RWPE2 (cell line): ENCODE results near the gene HIVEP1.

ENCODE experiments used
- ATAC-seq: fragments of 200-7000 bp; cut with Tn5 transposase; 3 replicates; pipeline ENCODE4 v1.9.1; 2021; ENCODE audit warnings: low read depth
- DNase-seq: peaks from one replicate; pipeline ENCODE4 v3.0.0-alpha.2; 2020; ENCODE audit warnings: low spot score
- H3K27ac ChIP-seq: fragments of 450-650 bp; 2 replicates; pipeline ENCODE4 v1.5.1; 2017; ENCODE audit warnings: mild to moderate bottlenecking; ENCODE audit not compliant: poor library complexity, severe bottlenecking
- H3K27me3 ChIP-seq: fragments of 250-450 bp; sonication (Bioruptor Pico); 2 replicates; pipeline ENCODE4 v1.5.1; 2021; ENCODE audit warnings: mild to moderate bottlenecking, moderate library complexity; ENCODE audit not compliant: insufficient read depth, poor library complexity, severe bottlenecking
- H3K36me3 ChIP-seq: fragments of 250-450 bp; sonication (Bioruptor Pico); 2 replicates; pipeline ENCODE4 v1.5.1; 2020; ENCODE audit warnings: low read depth, mild to moderate bottlenecking, moderate library complexity
- H3K4me1 ChIP-seq: fragments of 250-450 bp; sonication (Bioruptor Pico); 2 replicates; pipeline ENCODE4 v1.5.1; 2021; ENCODE audit warnings: mild to moderate bottlenecking, moderate library complexity; ENCODE audit not compliant: insufficient read depth, poor library complexity, severe bottlenecking
- H3K4me3 ChIP-seq: fragments of 250-450 bp; sonication (Bioruptor Pico); 2 replicates; pipeline ENCODE4 v1.5.1; 2021; ENCODE audit warnings: mild to moderate bottlenecking, moderate library complexity; ENCODE audit not compliant: severe bottlenecking
- H3K9me3 ChIP-seq: fragments of 250-450 bp; sonication (Bioruptor Pico); 2 replicates; pipeline ENCODE4 v1.5.1; 2021; ENCODE audit warnings: mild to moderate bottlenecking, moderate library complexity; ENCODE audit not compliant: severe bottlenecking
- TF ChIP-seq, protein P1 (sequence below): fragments of 450-650 bp; IDR thresholded peaks from one replicate; pipeline ENCODE4 v1.5.1; 2017; ENCODE audit warnings: mild to moderate bottlenecking, moderate library complexity; ENCODE audit not compliant: poor library complexity, severe bottlenecking

Gene HIVEP1

DNA sequence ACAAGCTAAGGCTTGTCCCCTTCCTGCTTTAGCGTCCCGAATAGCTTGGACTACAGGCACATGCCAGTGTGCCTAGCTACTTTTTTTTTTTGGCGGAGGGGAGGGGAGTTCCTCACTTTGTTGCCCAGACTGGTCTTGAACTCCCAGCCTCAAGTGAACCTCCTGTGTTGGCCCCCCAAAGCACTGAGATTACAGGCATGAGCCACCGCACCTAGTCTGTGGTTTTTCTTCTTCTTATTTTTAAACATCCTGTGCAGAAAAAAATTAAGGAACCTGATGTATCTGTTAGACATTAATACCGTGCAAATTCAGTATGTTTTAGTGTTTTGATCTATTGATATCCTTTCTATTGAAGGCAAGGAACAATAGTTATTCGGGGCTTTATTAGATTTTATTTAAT, 25.7 kb downstream of the HIVEP1 start:
- no peak for DNase-seq
- TF ChIP-seq, protein P1, sequence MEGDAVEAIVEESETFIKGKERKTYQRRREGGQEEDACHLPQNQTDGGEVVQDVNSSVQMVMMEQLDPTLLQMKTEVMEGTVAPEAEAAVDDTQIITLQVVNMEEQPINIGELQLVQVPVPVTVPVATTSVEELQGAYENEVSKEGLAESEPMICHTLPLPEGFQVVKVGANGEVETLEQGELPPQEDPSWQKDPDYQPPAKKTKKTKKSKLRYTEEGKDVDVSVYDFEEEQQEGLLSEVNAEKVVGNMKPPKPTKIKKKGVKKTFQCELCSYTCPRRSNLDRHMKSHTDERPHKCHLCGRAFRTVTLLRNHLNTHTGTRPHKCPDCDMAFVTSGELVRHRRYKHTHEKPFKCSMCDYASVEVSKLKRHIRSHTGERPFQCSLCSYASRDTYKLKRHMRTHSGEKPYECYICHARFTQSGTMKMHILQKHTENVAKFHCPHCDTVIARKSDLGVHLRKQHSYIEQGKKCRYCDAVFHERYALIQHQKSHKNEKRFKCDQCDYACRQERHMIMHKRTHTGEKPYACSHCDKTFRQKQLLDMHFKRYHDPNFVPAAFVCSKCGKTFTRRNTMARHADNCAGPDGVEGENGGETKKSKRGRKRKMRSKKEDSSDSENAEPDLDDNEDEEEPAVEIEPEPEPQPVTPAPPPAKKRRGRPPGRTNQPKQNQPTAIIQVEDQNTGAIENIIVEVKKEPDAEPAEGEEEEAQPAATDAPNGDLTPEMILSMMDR = no peak
- Histone ChIP-seq H3K36me3 (0 out of 2 replicates have a peak, but pooled peaks cover 4% of the 10 kb centered on the region), H3K27ac (no peak overlapping the region), H3K4me1 (peaks cover 29% of the 10 kb centered on the region), H3K9me3 (no peaks in the 10 kb centered on the region), H3K27me3 (no peaks in the 10 kb centered on the region), H3K4me3 (no peak overlapping the region)
- ATAC-seq = no peak

DNA sequence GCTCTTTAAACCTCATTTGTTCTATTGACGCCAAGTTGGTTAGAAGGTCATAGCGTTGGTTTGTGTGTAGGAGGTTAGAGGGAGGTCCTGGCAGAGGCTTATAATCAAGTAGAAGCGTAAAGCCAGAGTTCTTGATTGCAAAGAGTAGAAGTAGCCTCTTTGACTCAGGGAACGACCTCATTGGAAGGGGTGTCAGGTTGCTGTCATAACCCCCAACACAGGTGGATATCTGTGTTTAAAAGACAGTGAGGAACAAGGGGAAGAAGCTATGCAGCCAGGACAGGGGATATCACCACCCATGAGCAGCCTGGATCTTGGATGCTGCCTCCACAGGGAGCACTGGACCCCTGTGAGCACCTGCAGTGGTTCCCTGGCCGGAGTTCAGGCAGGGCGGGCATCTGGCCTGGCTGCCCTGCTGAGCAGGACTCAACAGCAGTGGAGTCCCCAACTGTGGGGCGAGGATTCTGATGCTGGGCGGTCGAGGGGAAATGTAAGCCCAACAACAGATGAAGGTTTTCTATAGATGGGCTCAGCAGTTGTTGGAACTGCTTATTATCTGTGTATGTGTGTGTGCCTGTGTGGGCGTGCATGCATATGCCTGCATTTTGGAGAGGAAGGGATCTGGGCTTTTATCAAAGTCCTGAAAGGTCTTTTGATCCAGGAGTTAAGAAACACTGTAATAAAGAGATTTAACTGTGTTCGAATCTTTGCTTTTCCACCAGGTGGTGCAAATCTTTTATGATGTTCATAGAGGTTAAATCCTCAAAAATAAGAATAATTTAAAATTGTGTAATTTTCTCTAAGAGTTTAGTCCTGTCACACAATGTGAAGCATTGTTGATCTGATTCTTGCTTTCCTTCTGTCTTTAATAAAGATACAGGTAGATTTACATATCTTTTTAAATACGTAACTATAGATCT, 27.7 kb downstream of the HIVEP1 start:
- no peaks in the 10 kb centered on the region for H3K9me3 ChIP-seq
- ATAC-seq (no peak), DNase-seq (no peak)
- H3K4me1 ChIP-seq = peaks cover 15% of the 10 kb centered on the region
- no peaks in the 10 kb centered on the region for H3K27me3 ChIP-seq
- H3K36me3 ChIP-seq = 0 out of 2 replicates have a peak, but pooled peaks cover 4% of the 10 kb centered on the region
- no peak overlapping the region for H3K4me3 ChIP-seq
- TF ChIP-seq, protein P1 = peak; percentile 15
- H3K27ac ChIP-seq = no peak overlapping the region

DNA sequence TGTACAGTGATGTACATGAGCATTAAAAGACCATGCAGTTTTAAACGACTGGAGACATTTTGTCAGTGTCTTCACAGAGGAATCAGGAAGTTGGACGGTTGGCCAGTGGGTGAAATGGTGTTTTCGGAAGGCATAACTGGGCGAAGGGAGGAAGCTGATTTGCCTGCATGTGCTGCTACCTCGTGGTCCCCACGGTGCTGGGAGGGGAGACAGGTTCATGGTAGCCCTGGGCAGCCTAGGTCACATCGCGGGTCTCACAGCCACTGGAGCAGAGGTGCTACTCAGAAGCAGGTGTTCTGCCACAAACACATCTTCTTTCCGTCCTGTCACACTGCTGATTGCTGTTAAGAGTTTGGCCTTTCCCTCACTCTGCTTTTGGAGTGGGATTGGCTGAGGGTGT, 35.2 kb downstream of the HIVEP1 start:
- H3K36me3 ChIP-seq = no peaks in the 10 kb centered on the region
- no peaks in the 10 kb centered on the region for H3K27me3 ChIP-seq
- H3K27ac ChIP-seq = no peak overlapping the region
- no peak overlapping the region for H3K4me3 ChIP-seq
- TF ChIP-seq, protein P1 = no peak
- no peaks in the 10 kb centered on the region for H3K9me3 ChIP-seq
- no peak for DNase-seq
- ATAC-seq = no peak
- H3K4me1 ChIP-seq = peaks cover 6% of the 10 kb centered on the region

DNA sequence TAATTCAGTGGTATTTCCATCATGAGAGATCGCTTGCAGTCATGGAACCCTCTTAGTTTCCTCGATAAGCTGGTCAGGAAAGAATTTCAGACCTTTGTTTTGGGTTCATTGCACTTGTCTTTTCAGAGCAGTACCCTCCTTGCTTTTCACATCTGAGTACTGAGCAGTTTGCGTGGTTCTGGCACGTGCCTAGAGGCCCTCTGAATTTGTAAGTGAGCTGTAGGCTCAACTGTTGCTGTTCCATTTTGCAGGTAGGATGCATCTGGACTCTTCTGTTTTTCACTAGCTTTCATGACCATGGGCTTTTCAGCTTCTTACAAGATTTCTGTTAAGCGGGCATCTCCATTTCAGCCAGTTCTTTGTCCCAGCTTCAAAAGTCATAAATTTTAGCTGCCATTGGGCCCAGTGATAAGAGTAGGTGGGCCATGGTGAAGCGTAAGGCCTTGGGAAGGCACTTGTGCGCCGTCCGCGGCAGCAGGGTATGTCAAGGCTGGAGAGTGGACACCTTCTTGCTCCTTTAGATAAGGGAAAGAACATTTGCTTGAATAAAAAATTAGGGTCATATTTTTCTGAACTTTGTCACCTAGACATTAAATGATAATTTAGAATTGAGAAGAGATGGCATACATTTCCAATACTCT, 35.8 kb downstream of the HIVEP1 start:
- DNase-seq (no peak), ATAC-seq (no peak)
- Histone ChIP-seq H3K27ac (no peak overlapping the region), H3K27me3 (no peaks in the 10 kb centered on the region), H3K4me3 (no peak overlapping the region), H3K36me3 (no peaks in the 10 kb centered on the region), H3K9me3 (no peaks in the 10 kb centered on the region), H3K4me1 (peaks cover 6% of the 10 kb centered on the region)
- TF ChIP-seq, protein P1 = no peak
